ENCODE results near the gene ENKD1.

ENKD1 gene

GRCh38 chr16:67648764-67649407, 17.7 kb downstream of the ENKD1 start:
- no peak for DNase-seq

GRCh38 chr16:67648088-67648763, 18.3 kb downstream of the ENKD1 start:
- DNase-seq = no peak

GRCh38 chr16:67647681-67648080, 18.9 kb downstream of the ENKD1 start:
- DNase-seq = no peak

GRCh38 chr16:67647111-67647651, 19.4 kb downstream of the ENKD1 start:
- no peak for DNase-seq

- peak; percentile 42 for DNase-seq
Measured at GRCh38 chr16:67645397-67646121, 21.0 kb downstream of the ENKD1 start.

GRCh38 chr16:67644038-67644437, 22.5 kb downstream of the ENKD1 start:
- DNase-seq = no peak

GRCh38 chr16:67641779-67642708, 24.5 kb downstream of the ENKD1 start:
- DNase-seq = no peak

GRCh38 chr16:67637625-67638024, 28.9 kb downstream of the ENKD1 start:
- DNase-seq = no peak

GRCh38 chr16:67636713-67637112, 29.8 kb downstream of the ENKD1 start:
- DNase-seq = no peak

- DNase-seq = no peak
Measured at GRCh38 chr16:67632415-67633172, 34.0 kb downstream of the ENKD1 start.

- no peak for DNase-seq
Measured at GRCh38 chr16:67628216-67628615, 38.3 kb downstream of the ENKD1 start.

- peak; percentile 33 for DNase-seq
Measured at GRCh38 chr16:67613808-67614207, 52.7 kb downstream of the ENKD1 start.
